ENCODE results near the gene ARHGDIG.

The ARHGDIG gene

GRCh38 chr16:268141-269053, 12.0 kb upstream of the ARHGDIG start:
- Mint-ChIP-seq H3K27ac (no peak overlapping the region), H3K4me3 (no peak overlapping the region), H3K9me3 (no peaks in the 10 kb centered on the region), H3K27me3 (ENCODE audit: low read depth) (no peaks in the 10 kb centered on the region), H3K36me3 (ENCODE audit: low read depth) (no peaks in the 10 kb centered on the region), H3K4me1 (ENCODE audit: low read depth) (no peaks in the 10 kb centered on the region)
- DNase-seq (ENCODE audit: low spot score) = no peak

- DNase-seq (ENCODE audit: low spot score) = no peak
- Mint-ChIP-seq H3K27ac (no peak overlapping the region), H3K4me1 (ENCODE audit: low read depth) (no peaks in the 10 kb centered on the region), H3K9me3 (no peaks in the 10 kb centered on the region), H3K36me3 (ENCODE audit: low read depth) (no peaks in the 10 kb centered on the region), H3K27me3 (ENCODE audit: low read depth) (no peaks in the 10 kb centered on the region), H3K4me3 (no peak overlapping the region)
These were observed 11.2 kb upstream of the ARHGDIG start for GRCh38 chr16:269061-269796.

- Mint-ChIP-seq H3K27me3 (ENCODE audit: low read depth) (peaks cover 4% of the 10 kb centered on the region), H3K4me3 (no peak overlapping the region), H3K4me1 (ENCODE audit: low read depth) (no peaks in the 10 kb centered on the region), H3K9me3 (no peaks in the 10 kb centered on the region), H3K27ac (no peak overlapping the region), H3K36me3 (ENCODE audit: low read depth) (no peaks in the 10 kb centered on the region)
- DNase-seq (ENCODE audit: low spot score) = no peak
These were observed 9.8 kb upstream of the ARHGDIG start for GRCh38 chr16:270381-271255.

GRCh38 chr16:272633-273546, 7.5 kb upstream of the ARHGDIG start:
- no peak overlapping the region for H3K27ac Mint-ChIP-seq
- no peaks in the 10 kb centered on the region for H3K36me3 Mint-ChIP-seq (ENCODE audit: low read depth)
- H3K4me1 Mint-ChIP-seq (ENCODE audit: low read depth) = no peaks in the 10 kb centered on the region
- peaks cover 19% of the 10 kb centered on the region for H3K27me3 Mint-ChIP-seq (ENCODE audit: low read depth)
- no peak for DNase-seq (ENCODE audit: low spot score)
- H3K9me3 Mint-ChIP-seq = no peaks in the 10 kb centered on the region
- H3K4me3 Mint-ChIP-seq = no peak overlapping the region

GRCh38 chr16:273547-274421, 6.6 kb upstream of the ARHGDIG start:
- H3K36me3 Mint-ChIP-seq (ENCODE audit: low read depth) = no peaks in the 10 kb centered on the region
- no peaks in the 10 kb centered on the region for H3K9me3 Mint-ChIP-seq
- peaks cover 19% of the 10 kb centered on the region for H3K27me3 Mint-ChIP-seq (ENCODE audit: low read depth)
- no peak overlapping the region for H3K4me3 Mint-ChIP-seq
- DNase-seq (ENCODE audit: low spot score) = no peak
- H3K27ac Mint-ChIP-seq = no peak overlapping the region
- H3K4me1 Mint-ChIP-seq (ENCODE audit: low read depth) = peaks cover 1% of the 10 kb centered on the region

GRCh38 chr16:275041-275641, 5.2 kb upstream of the ARHGDIG start:
- Mint-ChIP-seq H3K4me1 (ENCODE audit: low read depth) (peaks cover 6% of the 10 kb centered on the region), H3K27me3 (ENCODE audit: low read depth) (peaks cover 22% of the 10 kb centered on the region), H3K36me3 (ENCODE audit: low read depth) (no peaks in the 10 kb centered on the region), H3K9me3 (no peaks in the 10 kb centered on the region), H3K27ac (no peak overlapping the region), H3K4me3 (peak overlapping the region; percentile 52)
- no peak for DNase-seq (ENCODE audit: low spot score)

- H3K9me3 Mint-ChIP-seq = no peaks in the 10 kb centered on the region
- H3K36me3 Mint-ChIP-seq (ENCODE audit: low read depth) = no peaks in the 10 kb centered on the region
- peaks cover 23% of the 10 kb centered on the region for H3K27me3 Mint-ChIP-seq (ENCODE audit: low read depth)
- H3K4me3 Mint-ChIP-seq = peak within 1 kb of the TSS; percentile 52
- H3K27ac Mint-ChIP-seq = no peak within 1 kb of the TSS
- DNase-seq (ENCODE audit: low spot score) = no peak
- peaks cover 6% of the 10 kb centered on the region for H3K4me1 Mint-ChIP-seq (ENCODE audit: low read depth)
These were observed 4.6 kb upstream of the ARHGDIG start, which contains the start of gene RGS11 for GRCh38 chr16:275786-276232. Gene RGS11 (minus strand): TSS chr16:275944. CDS start chr16:275911, 33 bp downstream.

- DNase-seq (ENCODE audit: low spot score) = no peak
- Mint-ChIP-seq H3K36me3 (ENCODE audit: low read depth) (no peaks in the 10 kb centered on the region), H3K4me1 (ENCODE audit: low read depth) (peaks cover 6% of the 10 kb centered on the region), H3K27me3 (ENCODE audit: low read depth) (peaks cover 26% of the 10 kb centered on the region), H3K4me3 (peak overlapping the region; percentile 52), H3K27ac (no peak overlapping the region), H3K9me3 (no peaks in the 10 kb centered on the region)
These were observed 3.8 kb upstream of the ARHGDIG start for GRCh38 chr16:276426-277077.

GRCh38 chr16:278863-279366, 1.5 kb upstream of the ARHGDIG start:
- Mint-ChIP-seq H3K9me3 (no peaks in the 10 kb centered on the region), H3K36me3 (ENCODE audit: low read depth) (no peaks in the 10 kb centered on the region), H3K4me1 (ENCODE audit: low read depth) (peaks cover 6% of the 10 kb centered on the region), H3K27me3 (ENCODE audit: low read depth) (peaks cover 26% of the 10 kb centered on the region), H3K4me3 (no peak overlapping the region), H3K27ac (no peak overlapping the region)
- DNase-seq (ENCODE audit: low spot score) = peak; percentile 36

- DNase-seq (ENCODE audit: low spot score) = no peak
- Mint-ChIP-seq H3K27me3 (ENCODE audit: low read depth) (peaks cover 26% of the 10 kb centered on the region), H3K36me3 (ENCODE audit: low read depth) (no peaks in the 10 kb centered on the region), H3K9me3 (no peaks in the 10 kb centered on the region), H3K4me1 (ENCODE audit: low read depth) (peaks cover 6% of the 10 kb centered on the region), H3K27ac (no peak overlapping the region), H3K4me3 (no peak overlapping the region)
These were observed 860 bp upstream of the ARHGDIG start for GRCh38 chr16:279531-279930.

- no peaks in the 10 kb centered on the region for H3K36me3 Mint-ChIP-seq (ENCODE audit: low read depth)
- peaks cover 6% of the 10 kb centered on the region for H3K4me1 Mint-ChIP-seq (ENCODE audit: low read depth)
- no peak overlapping the region for H3K4me3 Mint-ChIP-seq
- H3K9me3 Mint-ChIP-seq = no peaks in the 10 kb centered on the region
- DNase-seq (ENCODE audit: low spot score) = no peak
- H3K27me3 Mint-ChIP-seq (ENCODE audit: low read depth) = peaks cover 25% of the 10 kb centered on the region
- H3K27ac Mint-ChIP-seq = no peak overlapping the region
These were observed 358 bp upstream of the ARHGDIG start for GRCh38 chr16:280005-280460.

All from T-helper 2 cell treated with Interferon-gamma antibody and Interleukin-4, amounts not matched to agents 5 μg/mL and 100 μg/mL, for 36 hours (primary cell).